Activated CD8-positive, alpha-beta memory T cell treated with anti-CD3 and anti-CD28 coated beads for 1 hour (primary cell): ENCODE data around the gene EP300.
A peak's percentile ranks its signal among the peaks of the same experiment; 100 is the strongest.
"Not testable (repeated sequence)": the region's sequence is repeated elsewhere in the genome, so short reads cannot be mapped to it uniquely, and the experiment has no call there.

Experiments
- DNase-seq, 2 donors: peaks; one replicate each; pipeline ENCODE4 v3.0.0-alpha.2; 2020; ENCODE audit warnings: low read depth in 1 of 2; ENCODE audit errors: extremely low read depth in 1 of 2

The EP300 gene

DNA sequence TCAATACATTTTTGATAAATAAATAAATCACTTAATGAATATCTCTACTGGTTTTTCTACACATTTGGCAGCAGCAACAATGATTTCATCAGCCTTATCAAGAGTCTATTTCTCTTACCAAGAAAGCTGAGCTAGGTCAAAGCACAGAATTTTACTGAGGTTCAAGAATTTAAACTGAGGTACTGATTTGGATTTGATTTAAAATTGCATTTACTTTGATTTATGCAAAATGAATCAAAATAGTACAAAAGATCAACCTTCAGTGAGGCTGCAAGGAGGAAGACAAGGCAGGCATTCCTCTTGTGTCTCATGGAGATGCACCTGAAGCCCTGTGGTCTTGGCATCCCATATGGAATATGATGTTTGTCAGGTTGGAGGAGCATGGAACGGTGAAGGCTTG lies 15.5 kb upstream of the EP300 start:
- no peak for DNase-seq

DNA sequence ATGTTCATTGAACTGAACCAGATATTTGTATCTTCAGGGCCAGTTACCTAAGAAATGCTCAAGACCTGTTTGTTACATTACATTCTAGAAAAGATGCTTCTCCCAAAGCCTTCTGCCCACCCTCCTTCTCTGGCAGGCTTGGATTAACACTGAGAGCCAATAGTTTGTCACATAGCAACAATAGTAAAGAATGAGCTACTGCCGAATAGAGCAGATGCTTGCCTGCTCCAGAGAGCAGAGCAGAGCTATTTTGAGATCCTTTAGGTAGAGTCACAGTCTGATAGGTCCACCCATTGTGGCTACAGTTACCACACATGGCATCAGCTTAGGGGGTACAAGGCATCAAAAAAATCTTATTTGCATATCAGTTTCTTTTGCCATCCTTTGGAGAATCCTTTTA lies 13.5 kb upstream of the EP300 start:
- no peak for DNase-seq

DNA sequence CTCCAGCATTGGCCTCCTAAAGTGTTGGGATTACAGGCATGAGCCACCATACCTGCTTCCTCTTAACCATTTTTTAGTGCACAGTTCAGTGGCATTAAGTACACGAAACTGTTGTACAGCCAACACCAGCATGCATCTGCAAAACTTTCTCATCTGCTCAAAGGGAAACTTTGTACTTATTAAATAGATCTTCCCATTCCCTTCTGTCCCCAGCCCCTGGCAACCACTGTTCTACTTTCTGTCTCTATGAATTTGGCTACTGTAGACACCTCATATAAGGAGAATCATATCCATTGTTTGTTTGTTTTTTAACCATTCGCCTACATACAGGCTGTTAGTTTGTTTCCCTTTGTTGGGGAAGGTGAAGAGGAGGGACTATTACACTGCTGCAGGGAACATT lies 6.5 kb upstream of the EP300 start:
- DNase-seq, result no peak

DNA sequence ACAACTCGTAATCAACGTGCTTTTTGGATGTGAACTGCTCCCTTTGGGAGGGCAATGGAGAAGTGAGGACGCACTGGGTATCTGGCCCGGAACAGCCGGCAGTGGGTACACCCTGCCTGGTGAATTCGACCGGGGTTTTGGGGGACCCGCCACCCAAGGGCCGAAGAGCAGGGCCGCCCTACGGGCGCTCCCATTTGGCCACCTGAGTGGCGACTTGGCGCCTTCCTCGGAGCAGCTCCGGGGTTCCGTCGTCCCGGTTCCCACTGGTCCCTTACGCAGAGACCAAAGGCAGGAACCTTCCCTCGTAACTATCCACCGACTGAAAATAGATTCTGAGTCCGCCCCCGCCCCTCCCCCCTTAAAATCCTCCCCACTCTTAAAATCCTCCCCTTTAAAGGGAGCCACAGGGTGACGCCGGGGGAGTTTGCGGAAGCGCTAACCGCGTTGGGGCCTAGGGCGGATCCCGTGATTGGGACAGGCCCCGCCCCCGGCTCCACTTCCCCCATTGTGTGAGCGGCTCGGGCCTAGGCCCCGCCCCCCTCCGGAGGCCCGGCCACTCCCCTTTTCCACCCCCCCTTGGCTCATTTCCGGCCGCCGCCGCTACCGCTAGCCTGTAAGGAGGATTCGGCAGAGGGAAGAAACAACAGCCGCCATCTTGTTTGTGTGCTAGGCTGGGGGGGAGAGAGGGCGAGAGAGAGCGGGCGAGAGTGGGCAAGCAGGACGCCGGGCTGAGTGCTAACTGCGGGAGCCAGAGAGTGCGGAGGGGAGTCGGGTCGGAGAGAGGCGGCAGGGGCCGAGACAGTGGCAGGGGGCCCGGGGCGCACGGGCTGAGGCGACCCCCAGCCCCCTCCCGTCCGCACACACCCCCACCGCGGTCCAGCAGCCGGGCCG lies 1.0 kb upstream of the EP300 start:
- peak; percentile 98 to 99 for DNase-seq

DNA sequence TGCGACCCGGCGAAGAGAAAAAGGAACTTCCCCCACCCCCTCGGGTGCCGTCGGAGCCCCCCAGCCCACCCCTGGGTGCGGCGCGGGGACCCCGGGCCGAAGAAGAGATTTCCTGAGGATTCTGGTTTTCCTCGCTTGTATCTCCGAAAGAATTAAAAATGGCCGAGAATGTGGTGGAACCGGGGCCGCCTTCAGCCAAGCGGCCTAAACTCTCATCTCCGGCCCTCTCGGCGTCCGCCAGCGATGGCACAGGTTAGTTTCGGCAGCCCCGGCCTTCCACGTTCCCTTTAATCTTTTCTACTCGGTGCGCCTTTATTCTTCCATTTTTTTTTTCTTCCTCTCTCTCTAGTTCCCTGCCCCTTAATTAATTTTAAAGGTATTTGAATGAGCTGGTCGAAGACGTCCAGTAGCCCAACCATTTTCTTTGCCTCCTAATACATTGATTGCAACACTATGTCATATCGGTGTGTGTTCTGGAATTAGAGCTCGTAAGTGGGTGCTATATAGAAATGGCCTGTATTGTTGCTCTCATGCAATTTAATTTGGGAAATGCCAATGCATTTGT lies 537 bp downstream of the EP300 start:
- DNase-seq, result no peak

DNA sequence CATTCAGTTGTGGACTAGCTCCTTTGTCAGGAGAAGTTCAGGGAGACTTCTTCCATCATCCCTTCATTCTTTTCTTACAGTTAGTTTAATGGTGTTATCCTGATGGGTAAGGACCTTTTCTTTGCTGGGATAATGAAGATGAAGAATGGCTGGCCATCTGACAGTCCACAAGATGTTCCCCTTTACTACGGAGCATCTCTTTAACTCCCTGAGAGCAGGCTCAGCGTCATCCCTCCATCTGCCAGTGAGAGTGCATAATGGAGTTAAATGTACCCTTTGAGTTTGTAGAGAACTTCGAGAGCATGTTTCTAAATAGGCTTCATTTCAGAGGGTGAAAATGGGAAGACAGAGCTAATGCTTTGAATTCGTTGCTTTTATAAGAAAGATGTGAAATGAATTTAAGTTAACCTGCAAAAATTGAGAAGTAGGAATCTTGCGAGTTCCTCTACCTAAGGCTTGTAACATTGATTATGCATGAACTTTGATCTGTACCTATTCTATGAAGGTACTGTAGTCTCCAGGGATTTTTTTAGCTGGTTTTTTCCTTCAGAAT lies 1.7 kb downstream of the EP300 start:
- DNase-seq, result no peak

DNA sequence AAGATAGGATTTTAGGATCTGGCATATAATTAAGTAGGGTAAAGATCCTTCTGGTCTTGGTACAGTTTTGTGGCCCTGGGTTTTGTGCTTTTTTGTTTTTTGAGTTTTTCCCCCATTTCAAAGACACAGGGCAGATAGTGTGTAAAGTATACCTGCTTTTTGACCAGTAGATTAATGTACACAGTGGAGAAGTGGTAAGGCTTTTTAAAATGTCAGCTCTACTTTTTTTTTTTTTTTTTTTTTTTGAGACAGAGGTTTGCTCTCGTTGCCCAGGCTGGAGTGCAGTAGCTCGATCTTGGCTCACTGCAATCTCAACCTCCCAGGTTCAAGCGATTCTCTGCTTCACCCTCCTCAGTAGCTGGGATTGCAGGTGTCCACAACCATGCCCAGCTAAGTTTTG lies 4.0 kb downstream of the EP300 start:
- no peak for DNase-seq

DNA sequence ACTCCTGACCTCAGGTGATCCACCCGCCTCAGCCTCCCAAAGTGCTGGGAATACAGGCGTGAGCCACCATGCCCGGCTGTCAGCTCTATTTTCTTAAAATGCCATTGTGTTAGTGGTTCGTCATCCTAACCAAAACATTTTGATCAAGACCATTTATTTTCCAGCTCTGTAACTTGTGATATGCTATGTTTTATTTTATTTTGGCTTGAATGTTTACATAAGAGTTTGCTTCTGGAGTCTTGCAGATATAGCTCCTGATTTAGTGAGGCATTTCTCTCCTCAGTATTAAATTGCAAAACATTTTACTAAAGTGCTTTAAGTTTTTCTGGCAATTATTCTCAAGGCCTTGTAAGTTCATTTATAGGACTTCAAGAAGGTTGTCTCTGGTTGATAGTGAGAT lies 4.4 kb downstream of the EP300 start:
- DNase-seq, result no peak

DNA sequence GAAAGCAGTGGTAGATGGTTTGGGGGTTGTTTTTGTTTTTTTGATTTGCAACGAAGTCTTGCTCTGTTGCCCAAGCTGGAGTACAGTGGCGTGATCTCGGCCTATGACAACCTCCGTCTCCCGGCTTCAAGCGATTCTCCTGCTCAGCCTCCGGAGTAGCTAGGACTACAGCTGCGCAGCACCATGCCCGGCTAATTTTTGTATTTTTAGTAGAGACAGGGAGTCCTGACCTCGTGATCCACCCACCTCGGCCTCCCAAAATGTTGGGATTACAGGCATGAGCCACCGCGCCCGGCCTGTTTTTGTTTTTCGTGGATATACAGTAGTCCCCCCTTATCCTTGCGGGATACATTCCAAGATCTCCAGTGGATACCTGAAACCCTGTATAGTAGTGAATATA lies 6.6 kb downstream of the EP300 start:
- DNase-seq, result no peak

DNA sequence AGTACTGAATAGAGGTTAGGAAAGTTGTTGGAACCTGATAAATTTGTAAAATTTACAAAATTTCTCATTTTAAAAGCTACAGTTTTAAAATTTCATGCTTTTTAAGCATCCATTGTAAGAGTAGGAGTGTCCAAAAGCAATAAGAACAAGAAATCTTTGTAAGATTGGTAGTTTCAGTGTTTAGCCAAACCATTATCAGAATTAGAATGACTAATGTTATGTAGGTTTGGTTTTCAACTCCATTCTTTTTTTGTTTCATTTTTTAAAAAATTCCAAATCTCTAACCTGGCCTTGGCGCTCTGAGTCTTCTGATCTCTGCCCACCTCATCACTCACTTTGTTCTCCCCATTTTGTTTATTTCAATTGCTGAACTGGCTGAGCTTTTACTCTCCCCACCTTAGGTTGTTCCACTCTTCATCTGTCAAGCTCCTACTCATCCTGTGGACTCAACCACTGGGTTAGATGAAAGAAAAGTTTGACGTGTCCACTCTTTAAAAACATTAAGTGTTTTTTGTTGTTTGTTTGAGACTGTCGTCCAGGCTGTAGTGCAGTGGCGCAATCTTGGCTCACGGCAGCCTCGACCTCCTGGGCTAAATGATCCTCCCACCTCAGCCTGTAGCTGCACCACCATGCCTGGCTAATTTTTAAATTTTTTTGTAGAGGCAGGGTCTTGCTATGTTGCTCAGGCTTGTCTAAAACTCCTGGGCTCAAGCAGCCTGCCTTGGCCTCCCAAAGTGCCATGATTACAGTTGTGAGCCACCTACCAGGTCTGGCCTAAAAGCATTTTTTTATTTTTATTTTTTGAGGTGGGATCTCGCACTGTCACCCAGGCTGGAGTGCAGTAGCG lies 14.0 kb downstream of the EP300 start:
- no peak for DNase-seq

DNA sequence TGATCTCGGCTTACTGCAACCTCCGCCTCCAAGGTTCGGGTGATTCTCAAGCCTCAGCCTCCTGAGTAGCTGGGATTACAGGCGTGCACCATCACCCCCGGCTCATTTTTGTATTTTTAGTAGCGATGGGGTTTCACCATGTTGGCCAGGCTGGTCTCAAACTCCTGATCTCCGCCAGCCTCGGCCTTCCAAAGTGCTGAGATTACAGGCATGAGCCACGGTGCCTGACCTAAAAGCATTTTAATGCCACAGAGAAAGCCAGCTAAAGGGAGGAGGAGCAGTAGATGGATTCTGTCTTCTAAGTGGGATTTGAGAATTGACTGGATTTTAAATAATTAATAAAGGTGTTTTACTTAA lies 14.6 kb downstream of the EP300 start:
- DNase-seq, result not testable (repeated sequence)

DNA sequence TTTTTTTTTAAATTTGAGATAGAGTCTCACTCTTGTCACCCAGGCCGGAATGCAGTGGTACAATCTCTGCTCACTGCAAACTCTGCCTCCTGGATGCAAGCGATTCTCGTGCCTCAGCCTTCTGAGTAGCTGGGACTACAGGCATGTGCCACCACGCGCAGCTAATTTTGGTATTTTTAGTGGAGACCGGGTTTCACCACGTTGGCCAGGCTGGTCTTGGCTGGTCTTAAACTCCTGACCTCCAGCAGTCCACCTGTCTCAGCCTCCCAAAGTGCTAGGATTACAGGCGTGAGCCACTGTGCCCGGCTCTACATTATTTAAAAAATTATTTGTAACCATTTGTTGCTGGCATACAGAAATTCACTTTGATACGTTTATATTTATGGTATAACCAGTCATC lies 18.6 kb downstream of the EP300 start:
- no peak for DNase-seq

DNA sequence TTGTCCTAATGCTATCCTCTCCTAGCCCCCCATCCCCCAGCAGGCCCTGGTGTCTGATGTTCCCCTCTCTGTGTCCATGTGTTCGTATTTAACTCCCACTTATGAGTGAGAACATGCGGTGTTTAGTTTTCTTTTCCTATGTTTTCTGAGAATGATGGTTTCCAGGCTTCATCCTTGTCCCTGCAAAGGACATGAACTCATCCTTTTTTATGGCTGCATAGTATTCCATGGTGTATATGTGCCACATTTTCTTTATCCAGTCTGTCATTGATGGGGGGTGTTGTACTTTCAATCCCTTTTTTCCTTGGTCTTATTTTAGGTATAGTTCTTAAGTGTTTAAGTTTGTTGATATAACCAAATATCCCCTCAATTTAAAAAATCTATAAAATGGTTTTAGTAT lies 23.9 kb downstream of the EP300 start:
- no peak for DNase-seq

DNA sequence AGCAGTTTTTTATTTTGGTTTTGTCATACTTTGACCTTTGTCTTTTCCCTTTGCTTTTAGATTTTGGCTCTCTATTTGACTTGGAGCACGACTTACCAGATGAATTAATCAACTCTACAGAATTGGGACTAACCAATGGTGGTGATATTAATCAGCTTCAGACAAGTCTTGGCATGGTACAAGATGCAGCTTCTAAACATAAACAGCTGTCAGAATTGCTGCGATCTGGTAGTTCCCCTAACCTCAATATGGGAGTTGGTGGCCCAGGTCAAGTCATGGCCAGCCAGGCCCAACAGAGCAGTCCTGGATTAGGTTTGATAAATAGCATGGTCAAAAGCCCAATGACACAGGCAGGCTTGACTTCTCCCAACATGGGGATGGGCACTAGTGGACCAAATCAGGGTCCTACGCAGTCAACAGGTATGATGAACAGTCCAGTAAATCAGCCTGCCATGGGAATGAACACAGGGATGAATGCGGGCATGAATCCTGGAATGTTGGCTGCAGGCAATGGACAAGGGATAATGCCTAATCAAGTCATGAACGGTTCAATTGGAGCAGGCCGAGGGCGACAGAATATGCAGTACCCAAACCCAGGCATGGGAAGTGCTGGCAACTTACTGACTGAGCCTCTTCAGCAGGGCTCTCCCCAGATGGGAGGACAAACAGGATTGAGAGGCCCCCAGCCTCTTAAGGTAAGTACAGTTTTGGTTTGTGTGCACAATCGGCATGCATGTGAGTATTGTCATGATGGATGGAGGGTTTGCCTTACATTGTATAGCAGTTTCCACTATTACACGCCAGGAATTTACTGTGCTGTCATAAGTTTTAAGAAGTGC lies 25.0 kb downstream of the EP300 start:
- no peak for DNase-seq

DNA sequence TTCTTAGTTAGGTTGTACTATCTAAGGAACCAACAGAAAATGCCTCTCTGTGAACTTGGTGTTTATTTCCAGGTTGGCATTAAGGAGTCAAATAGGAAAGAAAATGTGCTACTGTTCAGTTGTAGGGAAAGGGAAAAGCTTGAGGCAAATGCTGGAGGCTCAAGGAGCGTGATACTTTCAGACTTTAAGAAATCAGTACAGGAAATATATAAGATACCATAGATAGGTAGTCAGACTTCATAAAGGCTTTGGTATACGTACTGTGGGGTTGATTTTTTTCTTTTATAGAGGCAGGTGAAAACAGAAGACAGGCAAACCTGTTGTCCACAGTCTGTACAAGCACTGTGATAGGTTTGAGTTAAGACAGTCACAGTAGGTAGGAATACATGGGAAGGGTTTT lies 30.8 kb downstream of the EP300 start:
- no peak for DNase-seq

DNA sequence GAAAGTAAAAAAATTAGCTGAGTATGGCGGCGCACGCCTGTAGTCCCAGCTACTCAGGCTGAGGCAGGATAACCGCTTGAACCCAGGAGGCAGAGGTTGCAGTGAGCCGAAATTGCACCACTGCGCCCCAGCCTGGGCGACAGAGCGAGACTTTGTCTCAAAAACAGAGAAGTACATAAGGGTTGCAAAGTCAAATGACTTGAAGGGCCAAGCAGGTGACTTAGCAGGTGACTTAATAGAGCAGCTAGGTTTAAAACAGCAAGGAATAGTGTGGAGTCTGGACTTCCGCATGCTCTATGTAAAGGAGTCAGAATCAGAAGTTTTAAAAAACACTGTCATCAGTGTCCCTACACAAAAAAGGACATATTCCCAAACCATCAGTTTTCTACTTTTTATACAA lies 31.7 kb downstream of the EP300 start:
- no peak for DNase-seq

DNA sequence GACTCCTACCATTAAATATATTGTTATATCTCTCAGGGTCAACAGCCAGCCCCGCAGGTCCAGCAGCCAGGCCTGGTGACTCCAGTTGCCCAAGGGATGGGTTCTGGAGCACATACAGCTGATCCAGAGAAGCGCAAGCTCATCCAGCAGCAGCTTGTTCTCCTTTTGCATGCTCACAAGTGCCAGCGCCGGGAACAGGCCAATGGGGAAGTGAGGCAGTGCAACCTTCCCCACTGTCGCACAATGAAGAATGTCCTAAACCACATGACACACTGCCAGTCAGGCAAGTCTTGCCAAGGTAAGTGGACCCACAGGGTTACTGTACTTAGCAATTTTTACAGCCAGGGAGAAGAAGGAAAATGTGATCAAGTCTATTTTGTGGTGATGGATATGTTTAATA lies 35.1 kb downstream of the EP300 start:
- DNase-seq, result no peak

DNA sequence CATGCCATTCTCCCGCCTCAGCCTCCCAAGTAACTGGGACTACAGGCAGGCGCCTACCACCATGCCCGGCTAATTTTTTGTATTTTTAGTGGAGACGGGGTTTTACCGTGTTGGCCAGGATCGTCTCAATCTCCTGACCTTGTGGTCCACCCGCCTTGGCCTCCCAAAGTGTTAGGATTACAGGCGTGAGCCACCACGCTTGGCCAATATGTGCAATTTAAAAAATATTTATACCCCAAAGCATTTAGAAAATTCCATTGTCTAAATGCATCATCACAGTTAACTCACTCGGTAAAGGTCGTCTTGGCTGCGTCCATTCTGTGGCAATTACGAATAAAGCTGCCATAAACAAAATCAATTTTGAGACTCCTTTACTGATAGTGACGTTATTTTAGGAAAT lies 36.2 kb downstream of the EP300 start:
- DNase-seq, result no peak

DNA sequence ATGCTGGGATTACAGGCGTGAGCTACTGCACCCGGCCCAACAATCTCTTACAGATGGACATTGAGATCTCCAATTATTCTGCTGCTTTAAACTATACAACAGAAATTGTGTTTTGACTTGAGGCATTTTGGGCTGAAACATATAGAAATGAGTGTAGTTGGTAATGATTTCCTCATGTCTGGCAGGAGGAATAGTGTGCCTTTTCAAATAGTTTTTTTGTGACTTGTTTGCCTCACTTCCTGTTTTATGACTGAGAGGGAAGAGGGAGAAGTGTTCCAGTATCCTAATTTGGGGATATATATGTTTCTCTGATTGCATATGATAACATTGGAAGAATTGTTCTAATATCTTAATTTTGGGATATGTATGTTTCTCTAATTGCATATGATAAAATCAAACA lies 40.2 kb downstream of the EP300 start:
- no peak for DNase-seq

DNA sequence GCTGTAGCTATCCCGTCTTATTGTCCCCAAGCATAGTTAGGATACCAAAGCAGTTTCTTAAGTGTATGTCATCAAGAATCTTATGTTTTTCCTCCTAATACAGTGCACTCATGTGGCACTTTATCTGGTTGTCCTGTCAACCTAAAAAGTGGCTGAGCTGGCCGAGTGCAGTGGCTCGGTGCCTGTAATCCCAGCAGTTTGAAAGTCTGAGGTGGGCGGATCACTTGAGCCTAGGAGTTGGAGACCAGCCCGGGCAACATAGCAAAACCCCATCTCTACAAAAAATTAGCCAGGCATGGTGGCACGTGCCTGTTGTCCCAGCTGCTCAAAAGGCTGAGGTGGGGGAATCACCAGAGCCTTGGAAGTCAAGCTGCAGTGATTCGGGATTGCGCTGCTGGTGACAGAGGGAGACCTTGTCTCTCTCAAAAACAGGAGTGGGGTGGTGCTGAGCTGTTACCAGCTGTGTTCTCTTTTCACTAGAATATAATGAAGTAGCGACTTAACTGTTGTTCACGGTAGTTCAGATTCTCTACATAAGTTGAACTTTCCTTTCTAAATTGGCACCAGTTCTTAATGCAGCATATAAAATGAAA lies 48.1 kb downstream of the EP300 start:
- no peak for DNase-seq
